Suppressor macrophage treated with lipopolysaccharide for 1 hour (primary cell): ENCODE results near the gene MYO18A.

Experiments used
- DNase-seq, 3 donors: peaks; one replicate each; pipeline ENCODE4 v3.0.0-alpha.2; 2020 to 2022

Gene MYO18A

DNA sequence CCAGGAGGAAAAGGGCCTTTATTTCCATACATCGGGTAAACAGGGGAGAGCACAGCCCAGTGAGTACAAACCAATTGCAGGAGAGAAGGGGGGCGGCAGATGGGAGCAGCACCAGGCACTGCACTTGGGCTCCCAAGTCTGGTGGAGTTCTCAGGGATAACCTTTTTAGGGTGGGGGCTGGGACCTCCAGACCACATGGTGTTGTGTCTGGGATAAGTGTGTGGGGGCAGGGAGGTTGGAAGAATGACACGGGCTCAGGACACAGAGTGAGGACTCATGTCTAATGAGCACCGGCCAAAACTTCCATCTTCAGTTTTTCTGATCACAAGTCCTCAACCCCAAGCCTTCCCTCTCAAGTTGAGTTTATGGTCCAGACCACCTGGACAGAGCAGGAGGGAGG is 106.7 kb downstream of the MYO18A start:
- DNase-seq: no peak

GRCh38 chr17:29073045-29073444 is 107.2 kb downstream of the MYO18A start:
- DNase-seq: no peak

DNA sequence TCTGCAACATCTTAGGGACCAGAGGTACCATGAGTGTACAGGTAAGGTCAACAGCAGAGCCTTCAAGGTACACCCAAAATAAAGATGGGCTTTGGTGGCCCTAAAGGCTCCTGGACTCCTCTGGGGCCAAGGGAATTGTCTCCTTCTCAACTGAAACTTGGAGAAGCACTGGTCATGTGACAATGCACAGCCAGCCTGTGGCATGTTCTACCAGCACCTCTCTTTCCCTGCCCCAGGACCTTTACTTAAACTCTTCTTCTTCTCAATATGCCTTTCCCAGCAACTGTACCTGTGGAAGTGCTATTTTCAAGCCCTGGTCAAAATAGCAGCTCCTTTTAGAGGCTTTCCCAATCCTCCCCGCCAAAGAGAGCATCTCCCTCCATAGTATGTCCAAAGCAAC is 108.9 kb downstream of the MYO18A start:
- no peak for DNase-seq

DNA sequence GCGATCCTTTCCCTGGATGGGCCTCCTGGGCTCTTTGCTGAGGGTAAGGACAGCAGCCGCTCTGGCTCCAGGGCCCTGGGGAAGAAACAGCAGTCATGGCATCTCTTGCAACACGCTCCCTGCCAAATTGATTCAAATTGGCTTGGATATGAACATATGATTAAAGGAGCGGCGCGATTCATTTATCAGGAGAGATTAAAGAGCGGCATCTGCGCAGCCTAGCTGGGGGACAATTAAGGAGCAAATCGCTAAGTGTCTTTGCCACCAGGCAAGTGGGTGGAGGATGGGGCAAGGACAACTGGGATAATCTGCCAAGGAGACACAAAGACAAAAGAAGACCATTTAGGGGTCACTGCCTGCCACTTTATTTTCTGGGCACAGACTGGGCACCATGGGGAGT is 109.4 kb downstream of the MYO18A start:
- DNase-seq: no peak

DNA sequence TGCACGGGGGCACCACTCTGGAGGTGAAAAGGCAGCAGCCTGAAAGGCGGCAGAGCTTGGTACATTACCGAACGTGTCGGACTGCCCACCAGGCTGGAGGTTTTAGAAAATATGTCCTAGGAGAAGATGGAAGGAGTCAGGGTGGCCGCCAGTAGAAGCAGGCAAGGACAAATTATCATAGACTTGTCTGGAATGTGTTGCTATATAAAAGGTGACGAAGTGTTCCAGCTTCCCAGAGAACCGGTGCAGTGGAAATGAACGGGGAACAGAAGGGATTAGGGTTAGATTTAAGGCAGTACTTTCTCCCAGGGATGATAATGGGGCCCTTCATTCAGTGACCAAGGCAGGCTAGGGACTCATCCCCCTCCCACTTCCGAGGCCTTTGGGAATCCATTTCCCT is 109.9 kb downstream of the MYO18A start:
- DNase-seq: no peak

- no peak for DNase-seq
Observed at GRCh38 chr17:29069526-29070041, 110.6 kb downstream of the MYO18A start.

DNA sequence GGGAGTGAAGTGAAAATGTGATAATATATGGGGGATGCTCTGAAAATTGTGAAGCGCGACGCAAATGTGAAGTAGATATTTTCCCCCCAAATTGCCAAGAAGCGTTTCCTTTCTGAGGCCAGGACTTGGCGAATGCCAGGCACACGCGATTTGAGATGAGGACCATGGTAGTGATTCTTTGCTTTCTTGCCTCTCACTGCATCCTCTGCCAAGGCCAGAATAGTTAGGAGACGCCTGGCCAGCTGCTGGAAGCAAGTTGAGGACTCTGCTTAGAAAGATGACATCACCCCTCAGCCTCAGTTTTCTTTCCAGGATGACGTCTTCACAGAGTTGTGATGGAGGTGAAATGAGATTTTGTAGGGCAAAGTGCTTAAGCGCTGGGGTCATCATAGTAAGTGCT is 111.4 kb downstream of the MYO18A start:
- DNase-seq: no peak

DNA sequence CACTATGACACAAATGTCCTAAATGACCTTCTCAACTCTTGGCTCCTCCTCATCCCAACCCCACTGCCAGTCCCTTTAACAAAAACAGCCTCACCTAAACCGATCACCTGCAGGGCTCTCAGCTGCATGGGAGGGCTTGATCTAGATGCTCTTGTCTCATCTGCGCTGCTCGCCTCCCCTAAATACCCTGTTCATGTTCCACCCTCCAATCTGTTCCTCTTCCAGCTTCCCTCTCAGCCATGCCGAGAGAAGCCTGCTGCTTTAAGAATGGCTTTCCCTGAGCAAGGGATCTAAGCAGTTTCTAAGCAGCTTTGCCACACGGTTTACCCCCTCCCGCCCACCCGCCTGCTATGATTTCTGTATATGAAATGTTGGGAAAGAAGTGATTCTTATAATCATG is 113.6 kb downstream of the MYO18A start:
- peak in 1 of 3 donors; percentile 20 for DNase-seq

DNA sequence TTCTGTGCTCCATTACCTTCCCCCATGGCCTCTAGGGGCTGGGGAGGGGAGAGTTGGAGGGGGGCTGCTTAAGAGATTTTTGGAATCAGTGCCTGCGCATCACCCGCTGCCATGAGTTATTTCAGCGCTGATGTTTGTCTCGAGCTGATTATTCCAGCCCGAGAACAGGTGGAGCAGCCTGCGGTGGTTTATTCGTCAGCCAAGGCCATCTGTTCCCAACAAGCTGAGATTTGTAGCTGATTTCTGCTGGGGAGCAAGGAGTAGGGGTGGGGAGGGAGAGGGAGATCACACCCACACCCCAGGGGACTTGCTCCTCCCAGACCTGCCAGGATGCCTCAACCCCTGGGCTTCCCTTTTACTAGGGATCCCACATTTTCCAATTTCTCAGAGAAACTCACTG is 114.2 kb downstream of the MYO18A start:
- no peak for DNase-seq

- peak; percentile 54 to 76 (median 70) for DNase-seq
Observed at GRCh38 chr17:29063992-29064391, 116.2 kb downstream of the MYO18A start.

- DNase-seq: no peak
Observed at GRCh38 chr17:29062215-29062614, 118.0 kb downstream of the MYO18A start.

- DNase-seq: no peak
Observed at GRCh38 chr17:29061036-29061435, 119.2 kb downstream of the MYO18A start.

DNA sequence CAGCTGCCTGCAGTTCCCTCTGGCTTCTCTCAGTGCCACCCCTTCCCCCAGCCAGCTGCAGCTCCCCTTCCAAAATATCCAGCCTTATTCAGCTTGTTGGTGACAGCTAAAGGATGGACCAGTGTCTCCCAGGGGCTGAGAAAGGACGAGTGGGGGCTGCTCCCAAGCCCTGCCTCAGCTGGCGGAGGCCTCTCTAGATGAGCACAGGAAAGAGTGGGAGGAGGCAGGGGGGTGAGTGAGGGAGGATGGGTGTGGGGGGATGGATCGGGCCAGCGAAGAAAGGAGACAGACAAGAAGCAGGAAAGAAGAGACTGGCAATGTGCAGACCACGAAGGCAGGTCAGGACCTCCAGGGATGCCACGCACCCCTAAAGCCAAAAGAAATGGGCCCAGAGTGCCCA is 119.7 kb downstream of the MYO18A start:
- DNase-seq: no peak

DNA sequence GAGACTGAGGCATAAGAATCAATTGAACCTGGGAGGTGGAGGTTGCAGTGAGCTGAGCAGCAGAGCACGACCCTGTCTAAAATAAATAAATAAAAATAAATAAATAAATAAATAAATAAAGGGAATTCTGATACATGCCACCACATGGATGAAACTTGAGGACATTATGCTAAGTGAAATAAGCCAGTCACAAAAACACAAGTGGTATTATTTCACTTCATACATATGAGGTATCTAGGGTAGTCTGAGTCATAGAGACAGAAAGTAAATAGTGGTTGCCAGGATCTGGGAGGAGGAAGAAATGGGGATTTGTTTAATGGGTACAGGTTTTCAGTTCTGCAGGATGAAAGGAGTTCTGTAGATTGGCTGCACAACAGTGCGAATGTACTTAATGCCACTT is 120.9 kb downstream of the MYO18A start:
- DNase-seq: peak in 2 of 3 donors; percentile 18 to 46

- DNase-seq: peak; percentile 13 to 49 (median 46)
Observed at GRCh38 chr17:29058391-29058790, 121.8 kb downstream of the MYO18A start.

DNA sequence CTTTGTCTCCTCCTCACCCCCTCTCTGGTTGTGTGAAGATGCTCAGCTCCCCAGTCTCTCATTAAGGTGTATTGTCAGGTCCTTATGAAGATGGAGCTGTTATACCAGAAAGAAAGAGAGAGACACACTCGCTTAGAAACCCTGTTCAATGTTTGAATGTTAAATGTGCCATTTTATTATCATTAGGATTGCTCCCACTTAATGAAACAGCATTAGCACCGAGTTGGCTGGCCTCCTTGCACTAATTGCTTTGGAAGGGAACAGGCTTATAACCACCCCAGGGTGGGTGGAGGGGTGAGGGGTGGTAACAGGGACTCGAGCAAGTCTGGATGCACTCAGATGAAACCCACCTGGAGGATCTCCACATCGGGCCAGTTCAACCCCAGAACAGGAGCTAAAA is 122.8 kb downstream of the MYO18A start:
- no peak for DNase-seq

GRCh38 chr17:29054835-29055234 is 125.4 kb downstream of the MYO18A start:
- no peak for DNase-seq

DNA sequence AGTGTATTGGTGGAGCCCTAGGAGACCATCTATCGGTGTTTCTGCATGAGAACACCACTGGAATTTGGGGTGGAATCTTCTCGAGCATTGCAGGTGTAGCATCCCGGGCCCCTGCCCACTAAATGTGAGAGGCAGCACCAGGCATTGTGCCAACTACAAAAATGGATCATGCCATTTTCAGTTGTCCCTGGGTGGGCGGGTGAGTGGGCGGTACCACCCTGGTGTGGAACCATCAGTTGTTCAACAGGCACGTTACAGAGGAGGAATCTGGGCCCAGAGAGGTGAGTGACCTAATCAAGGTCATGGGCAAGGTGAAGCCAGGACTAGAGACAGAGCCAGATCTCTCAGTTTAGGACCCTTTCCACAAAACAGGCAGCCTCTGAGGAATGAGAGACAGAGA is 128.5 kb downstream of the MYO18A start:
- no peak for DNase-seq

DNA sequence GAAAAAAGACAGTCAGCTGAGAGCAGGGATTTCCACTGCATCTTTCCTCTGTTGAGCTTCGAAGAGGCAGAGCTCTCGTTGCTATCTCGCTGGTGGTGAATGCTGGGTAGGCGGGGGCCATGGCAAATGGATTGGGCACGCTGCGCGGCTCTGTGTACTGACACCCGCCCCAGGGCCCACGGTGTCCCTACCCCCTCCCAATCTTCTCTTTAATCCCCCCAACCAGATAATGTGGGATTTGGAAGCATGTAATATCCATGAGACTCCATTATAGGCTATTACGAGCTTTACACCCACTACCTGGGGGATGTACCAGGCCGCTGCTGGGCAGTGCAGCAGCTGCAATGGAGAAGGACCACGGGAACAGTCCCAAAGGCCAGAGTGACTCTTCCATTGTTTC is 129.0 kb downstream of the MYO18A start:
- DNase-seq: no peak

DNA sequence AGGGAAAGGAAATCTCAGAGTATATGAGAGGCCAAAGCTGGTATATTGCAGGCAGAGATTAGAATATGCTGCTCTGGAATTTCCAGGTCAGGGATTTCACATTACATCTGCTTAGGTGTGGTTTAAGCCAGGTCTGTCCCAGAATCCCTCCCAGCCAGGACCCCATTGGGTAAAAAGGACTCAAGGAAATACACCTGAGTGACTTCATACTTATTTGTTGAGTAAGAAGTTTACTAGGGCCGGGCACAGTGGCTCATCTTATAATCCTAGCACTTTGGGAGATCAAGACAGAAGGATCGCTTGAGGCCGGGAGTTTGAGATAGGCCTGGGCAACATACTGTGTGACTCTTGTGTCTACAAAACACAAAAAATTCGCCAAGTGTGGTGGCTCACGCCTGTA is 130.0 kb downstream of the MYO18A start:
- DNase-seq: no peak

DNA sequence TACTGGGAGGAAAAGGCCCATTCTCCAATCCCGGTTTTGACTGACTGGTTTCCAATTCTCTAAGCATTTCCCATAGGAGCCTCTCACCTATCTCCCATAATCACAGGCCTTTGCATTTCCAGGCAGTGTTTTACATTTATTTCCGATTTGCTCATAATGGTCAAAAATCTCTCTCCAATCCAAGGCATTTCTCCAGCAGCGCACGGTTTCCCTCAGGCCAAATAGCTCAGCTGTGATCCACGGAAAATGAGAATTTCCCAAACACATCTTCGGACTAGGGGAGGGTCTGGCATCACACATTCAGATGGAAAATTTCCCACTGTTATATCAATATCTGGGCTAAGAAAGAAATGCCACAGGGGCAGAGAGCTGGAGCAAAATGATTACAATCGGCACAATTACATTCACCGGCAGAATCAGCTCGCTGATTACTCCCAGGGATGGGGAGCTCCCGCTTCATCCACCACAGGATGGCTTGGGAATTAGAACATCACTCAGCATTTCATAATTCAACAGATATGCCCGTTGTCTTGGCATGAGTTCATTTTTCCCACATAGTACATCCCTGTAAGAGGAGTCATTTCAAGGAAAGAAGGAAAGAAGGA is 130.6 kb downstream of the MYO18A start:
- DNase-seq: no peak

GRCh38 chr17:29048440-29049368 is 131.5 kb downstream of the MYO18A start:
- no peak for DNase-seq

GRCh38 chr17:29046473-29046839 is 133.7 kb downstream of the MYO18A start:
- DNase-seq: no peak
